Activated naive CD8-positive, alpha-beta T cell treated with anti-CD3 and anti-CD28 coated beads, Interleukin-2, amount 10 ng/mL, durations not matched to agents 7 days and 5 days (primary cell): ENCODE results near the gene JCHAIN. TPM values are rescaled to one million over a fixed set of nuclear protein-coding genes. Genes with fewer than 3 reads are reported as not detected.
"Not testable (repeated sequence)": the region's sequence is repeated elsewhere in the genome, so short reads cannot be mapped to it uniquely, and the experiment has no call there.

Source experiments
- ATAC-seq: fragments of 150-1000 bp; cut with Tn5 transposase; one replicate; pipeline ENCODE4 v1.10.0; 2021; ENCODE audit warnings: low read depth, moderate library complexity
- POLR2A ChIA-PET: fragments of 350-600 bp; sonication (Branson Sonifier 250); formaldehyde crosslinking; loops from one replicate; lab custom pipeline; 2021; ENCODE audit warnings: antibody characterized with exemption; lab: Charles Lee
- DNase-seq: peaks from one replicate; pipeline ENCODE4 v3.0.0; 2021
- H3K27ac Mint-ChIP-seq: one replicate; pipeline ENCODE4 v1.8.0; 2022; ENCODE audit warnings: mild to moderate bottlenecking, mixed read lengths
- H3K27me3 Mint-ChIP-seq: one replicate; pipeline ENCODE4 v1.8.0; 2022; ENCODE audit warnings: mild to moderate bottlenecking, moderate library complexity, mixed read lengths
- H3K36me3 Mint-ChIP-seq: one replicate; pipeline ENCODE4 v1.8.0; 2021; ENCODE audit warnings: mild to moderate bottlenecking, mixed read lengths
- H3K4me1 Mint-ChIP-seq: one replicate; pipeline ENCODE4 v1.8.0; 2021; ENCODE audit warnings: mixed read lengths
- H3K4me3 Mint-ChIP-seq: one replicate; pipeline ENCODE4 v1.8.0; 2022; ENCODE audit warnings: mild to moderate bottlenecking, moderate library complexity, mixed read lengths
- H3K9me3 Mint-ChIP-seq: one replicate; pipeline ENCODE4 v1.8.0; 2021; ENCODE audit warnings: mixed read lengths
- total RNA-seq, 2 experiments: library from RNA; stranded (reverse); gene quantifications; one replicate each; pipeline ENCODE4 v1.2.3, GENCODE V29; 2021

JCHAIN gene
- total RNA-seq, 2 experiments from 2014 or later, result 0.60 TPM; not detected in 1

GRCh38 chr4:70681704-70682103 lies 15.4 kb upstream of the JCHAIN start:
- H3K4me3 Mint-ChIP-seq, result no peak overlapping the region
- DNase-seq, result no peak
- peaks cover 34% of the 10 kb centered on the region for H3K4me1 Mint-ChIP-seq
- POLR2A ChIA-PET, result interaction anchor here (1.0 kb wide), 1 partner anchor 24 kb away, joined by 3 read pairs; no protein-coding TSS in a partner anchor
- ATAC-seq, result no peak
- H3K36me3 Mint-ChIP-seq, result peaks cover 5% of the 10 kb centered on the region
- no peaks in the 10 kb centered on the region for H3K27me3 Mint-ChIP-seq
- H3K27ac Mint-ChIP-seq, result no peak overlapping the region
- H3K9me3 Mint-ChIP-seq, result peaks cover 3% of the 10 kb centered on the region

GRCh38 chr4:70680934-70681333 lies 14.6 kb upstream of the JCHAIN start:
- no peak for ATAC-seq
- Mint-ChIP-seq H3K4me1 (peaks cover 37% of the 10 kb centered on the region), H3K27me3 (no peaks in the 10 kb centered on the region), H3K27ac (no peak overlapping the region), H3K9me3 (peaks cover 3% of the 10 kb centered on the region), H3K36me3 (peaks cover 6% of the 10 kb centered on the region), H3K4me3 (no peak overlapping the region)
- POLR2A ChIA-PET, result interaction anchor here (0.6 to 1.0 kb wide), 2 partner anchors 25 to 35 kb away, joined by 3 to 8 read pairs; no protein-coding TSS in a partner anchor
- no peak for DNase-seq

GRCh38 chr4:70678383-70678999 lies 12.2 kb upstream of the JCHAIN start:
- DNase-seq, result no peak
- H3K9me3 Mint-ChIP-seq, result peaks cover 3% of the 10 kb centered on the region
- peaks cover 36% of the 10 kb centered on the region for H3K4me1 Mint-ChIP-seq
- ATAC-seq, result peak; percentile 60
- peak overlapping the region; percentile 84 for H3K27ac Mint-ChIP-seq
- peak overlapping the region; percentile 23 for H3K4me3 Mint-ChIP-seq
- POLR2A ChIA-PET, result interaction anchor here (1.1 to 3.2 kb wide), 4 partner anchors 9 to 56 kb away, joined by 4 to 21 read pairs (median 4); partner anchors contain the start of gene UTP3
- H3K36me3 Mint-ChIP-seq, result peaks cover 8% of the 10 kb centered on the region
- H3K27me3 Mint-ChIP-seq, result peaks cover 6% of the 10 kb centered on the region

GRCh38 chr4:70676554-70677090 lies 10.3 kb upstream of the JCHAIN start:
- Mint-ChIP-seq H3K27ac (peak overlapping the region; percentile 71), H3K4me3 (peak overlapping the region; percentile 54), H3K9me3 (no peaks in the 10 kb centered on the region), H3K4me1 (peaks cover 34% of the 10 kb centered on the region), H3K27me3 (peaks cover 6% of the 10 kb centered on the region), H3K36me3 (peaks cover 8% of the 10 kb centered on the region)
- POLR2A ChIA-PET, result interaction anchor here (1.2 to 3.2 kb wide), 2 partner anchors 12 to 317 kb away, joined by 5 to 21 read pairs; partner anchors contain the start of genes DCK and UTP3
- DNase-seq (no peak), ATAC-seq (no peak)

GRCh38 chr4:70674731-70675130 lies 8.4 kb upstream of the JCHAIN start:
- Mint-ChIP-seq H3K36me3 (peaks cover 5% of the 10 kb centered on the region), H3K4me1 (peaks cover 27% of the 10 kb centered on the region), H3K9me3 (no peaks in the 10 kb centered on the region), H3K4me3 (no peak overlapping the region), H3K27ac (no peak overlapping the region), H3K27me3 (peaks cover 12% of the 10 kb centered on the region)
- no peak for ATAC-seq
- POLR2A ChIA-PET, result no interaction called here
- DNase-seq, result no peak

GRCh38 chr4:70674191-70674590 lies 7.9 kb upstream of the JCHAIN start:
- POLR2A ChIA-PET, result no interaction called here
- DNase-seq (no peak), ATAC-seq (no peak)
- Mint-ChIP-seq H3K4me3 (no peak overlapping the region), H3K4me1 (peaks cover 22% of the 10 kb centered on the region), H3K9me3 (no peaks in the 10 kb centered on the region), H3K36me3 (peaks cover 3% of the 10 kb centered on the region), H3K27ac (no peak overlapping the region), H3K27me3 (peaks cover 12% of the 10 kb centered on the region)

GRCh38 chr4:70671091-70671490 lies 4.8 kb upstream of the JCHAIN start:
- no peak overlapping the region for H3K27ac Mint-ChIP-seq
- DNase-seq (no peak), ATAC-seq (no peak)
- H3K4me1 Mint-ChIP-seq, result peaks cover 6% of the 10 kb centered on the region
- peaks cover 2% of the 10 kb centered on the region for H3K36me3 Mint-ChIP-seq
- POLR2A ChIA-PET, result interaction anchor here (0.5 kb wide), 1 partner anchor 579 kb away, joined by 3 read pairs; no protein-coding TSS in a partner anchor
- H3K9me3 Mint-ChIP-seq, result no peaks in the 10 kb centered on the region
- peaks cover 12% of the 10 kb centered on the region for H3K27me3 Mint-ChIP-seq
- no peak overlapping the region for H3K4me3 Mint-ChIP-seq

GRCh38 chr4:70670332-70671014 lies 4.2 kb upstream of the JCHAIN start:
- Mint-ChIP-seq H3K4me3 (no peak overlapping the region), H3K9me3 (no peaks in the 10 kb centered on the region), H3K4me1 (peaks cover 5% of the 10 kb centered on the region), H3K27ac (no peak overlapping the region), H3K27me3 (peaks cover 9% of the 10 kb centered on the region), H3K36me3 (no peaks in the 10 kb centered on the region)
- no peak for ATAC-seq
- no peak for DNase-seq
- POLR2A ChIA-PET, result interaction anchor here (0.5 kb wide), 1 partner anchor 580 kb away, joined by 3 read pairs; no protein-coding TSS in a partner anchor

- ATAC-seq (peak; percentile 33), DNase-seq (no peak)
- Mint-ChIP-seq H3K27ac (no peak overlapping the region), H3K4me3 (no peak overlapping the region), H3K4me1 (peaks cover 5% of the 10 kb centered on the region), H3K9me3 (no peaks in the 10 kb centered on the region), H3K27me3 (peaks cover 6% of the 10 kb centered on the region), H3K36me3 (no peaks in the 10 kb centered on the region)
- POLR2A ChIA-PET, result no interaction called here
Measured at GRCh38 chr4:70667740-70668535, 1.6 kb upstream of the JCHAIN start.

GRCh38 chr4:70661309-70661922 lies 4.9 kb downstream of the JCHAIN start:
- not testable (repeated sequence) for DNase-seq

GRCh38 chr4:70660106-70660505 lies 6.2 kb downstream of the JCHAIN start:
- Mint-ChIP-seq H3K27ac (no peak overlapping the region), H3K4me3 (no peak overlapping the region), H3K36me3 (no peaks in the 10 kb centered on the region), H3K4me1 (peaks cover 13% of the 10 kb centered on the region), H3K9me3 (no peaks in the 10 kb centered on the region), H3K27me3 (peaks cover 3% of the 10 kb centered on the region)
- ATAC-seq (no peak), DNase-seq (no peak)
- POLR2A ChIA-PET, result no interaction called here

More at GRCh38 chr4:70661309-70661922, 4.9 kb downstream of the JCHAIN start:
- H3K4me3 Mint-ChIP-seq, H3K9me3 Mint-ChIP-seq, H3K36me3 Mint-ChIP-seq, H3K27ac Mint-ChIP-seq, H3K27me3 Mint-ChIP-seq: not testable (repeated sequence)
- POLR2A ChIA-PET, result interaction anchor here (1.0 to 1.6 kb wide), 2 partner anchors 17 to 44 kb away, joined by 3 to 4 read pairs; no protein-coding TSS in a partner anchor
- ATAC-seq, result peak; percentile 30
- peaks cover 13% of the 10 kb centered on the region for H3K4me1 Mint-ChIP-seq

- DNase-seq (no peak), ATAC-seq (no peak)
- Mint-ChIP-seq H3K27ac (no peak overlapping the region), H3K4me1 (peaks cover 13% of the 10 kb centered on the region), H3K9me3 (no peaks in the 10 kb centered on the region), H3K4me3 (no peak overlapping the region), H3K36me3 (no peaks in the 10 kb centered on the region), H3K27me3 (peaks cover 11% of the 10 kb centered on the region)
- POLR2A ChIA-PET, result no interaction called here
Measured at GRCh38 chr4:70658418-70658817, 7.9 kb downstream of the JCHAIN start.
